ENCODE results near the gene TACR2.

- no peak for TF ChIP-seq POLR2A (IDR thresholded peaks at IDR 0.05)
- peak; percentile 89 to 97 (median 94) for TF ChIP-seq CTCF (IDR thresholded peaks at IDR 0.05)
Observed at GRCh38 chr10:69392481-69393000, 24.2 kb downstream of the TACR2 start.

All from Peyer's patch (tissue), 4 donors.